ENCODE measurements around the gene EHHADH.

DNA sequence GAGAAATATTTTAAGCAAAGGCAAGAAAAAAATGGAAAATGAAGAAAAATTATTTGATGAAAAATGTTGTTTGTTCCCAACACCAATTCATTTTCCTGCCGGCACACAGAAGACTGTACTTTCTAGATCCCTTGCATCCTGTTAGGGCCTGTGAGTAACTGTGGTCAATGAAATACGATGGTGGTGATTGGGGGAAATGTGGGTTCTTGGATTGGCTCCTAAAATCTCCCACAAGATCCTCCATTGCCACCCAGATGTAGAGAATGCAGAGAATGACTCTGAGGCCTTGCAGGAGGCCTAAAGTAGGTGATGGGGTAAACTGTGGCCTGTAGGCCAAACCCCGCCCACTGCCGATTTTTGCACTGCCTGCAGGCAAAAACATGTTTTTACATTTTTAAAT lies 54.6 kb downstream of the EHHADH start:
- TF ChIP-seq, protein P1, sequence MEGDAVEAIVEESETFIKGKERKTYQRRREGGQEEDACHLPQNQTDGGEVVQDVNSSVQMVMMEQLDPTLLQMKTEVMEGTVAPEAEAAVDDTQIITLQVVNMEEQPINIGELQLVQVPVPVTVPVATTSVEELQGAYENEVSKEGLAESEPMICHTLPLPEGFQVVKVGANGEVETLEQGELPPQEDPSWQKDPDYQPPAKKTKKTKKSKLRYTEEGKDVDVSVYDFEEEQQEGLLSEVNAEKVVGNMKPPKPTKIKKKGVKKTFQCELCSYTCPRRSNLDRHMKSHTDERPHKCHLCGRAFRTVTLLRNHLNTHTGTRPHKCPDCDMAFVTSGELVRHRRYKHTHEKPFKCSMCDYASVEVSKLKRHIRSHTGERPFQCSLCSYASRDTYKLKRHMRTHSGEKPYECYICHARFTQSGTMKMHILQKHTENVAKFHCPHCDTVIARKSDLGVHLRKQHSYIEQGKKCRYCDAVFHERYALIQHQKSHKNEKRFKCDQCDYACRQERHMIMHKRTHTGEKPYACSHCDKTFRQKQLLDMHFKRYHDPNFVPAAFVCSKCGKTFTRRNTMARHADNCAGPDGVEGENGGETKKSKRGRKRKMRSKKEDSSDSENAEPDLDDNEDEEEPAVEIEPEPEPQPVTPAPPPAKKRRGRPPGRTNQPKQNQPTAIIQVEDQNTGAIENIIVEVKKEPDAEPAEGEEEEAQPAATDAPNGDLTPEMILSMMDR (IDR thresholded peaks at IDR 0.05), result no peak
- no peak for TF ChIP-seq POLR2A (IDR thresholded peaks at IDR 0.05)
- TF ChIP-seq POLR2AphosphoS5 (IDR thresholded peaks at IDR 0.05), result no peak
